Endothelial cell of umbilical vein (primary cell): ENCODE measurements around the gene CYP4F3. TPM values are rescaled to one million over a fixed set of nuclear protein-coding genes. Genes with fewer than 3 reads are reported as not detected.
A peak's percentile ranks its signal among the peaks of the same experiment; 100 is the strongest.

Experiments used
- BruUV-seq: library from RNA; stranded (reverse); fragments of 400-500 nt; replicated peaks from 2 replicates; lab custom pipeline; 2021; lab: Mats Ljungman, UMichigan
- CTCF ChIA-PET: fragments of 300-600, 350-600 bp; sonication (Branson Sonifier 250); formaldehyde crosslinking; loops from one replicate; lab custom pipeline; 2021; ENCODE audit warnings: antibody characterized with exemption, inconsistent platforms; lab: Charles Lee
- POLR2A ChIA-PET: fragments of 300-600, 350-600 bp; sonication (Branson Sonifier 250); formaldehyde crosslinking; loops from one replicate; lab custom pipeline; 2021; ENCODE audit warnings: antibody characterized with exemption, inconsistent platforms; lab: Charles Lee
- DNase-seq: peaks from one replicate; pipeline ENCODE4 v3.0.0-alpha.2; 2011; ENCODE audit warnings: low read depth, low spot score
- FAIRE-seq: peaks from 2 replicates; lab custom pipeline; 2011; peaks lifted over from hg19 to GRCh38; lab: Jason Lieb, UNC
- H2AFZ ChIP-seq: 2 replicates; pipeline ENCODE4 v1.6.0; 2012; ENCODE audit warnings: low read depth, low read length, control low read depth, inconsistent platforms
- H3K27ac ChIP-seq: 2 replicates; pipeline ENCODE4 v1.5.1; 2011; ENCODE audit warnings: low read depth, mild to moderate bottlenecking, control low read depth, low read length, moderate library complexity; ENCODE audit not compliant: insufficient read depth
- H3K27me3 ChIP-seq, 2 experiments: 2 replicates each; pipeline versions ENCODE4 v1.6.0 to v1.6.1; 2011; ENCODE audit warnings: low read length in 2 of 2, mixed read lengths in 1 of 2; ENCODE audit not compliant: control insufficient read depth in 2 of 2, insufficient read depth in 2 of 2
- H3K36me3 ChIP-seq, 2 experiments: 2 replicates in 1 of 2; 3 replicates in 1 of 2; pipeline ENCODE4 v1.5.1; 2011; ENCODE audit warnings: low read length in 2 of 2, mild to moderate bottlenecking in 1 of 2, moderate library complexity in 1 of 2; ENCODE audit not compliant: control insufficient read depth in 2 of 2, insufficient read depth in 2 of 2; ENCODE audit errors: extremely low read depth in 1 of 2
- H3K4me1 ChIP-seq: 3 replicates; pipeline ENCODE4 v1.5.1; 2011; ENCODE audit warnings: mild to moderate bottlenecking, low read length; ENCODE audit not compliant: control insufficient read depth, insufficient read depth; ENCODE audit errors: extremely low read depth
- H3K4me2 ChIP-seq: 2 replicates; pipeline ENCODE4 v1.6.1; 2011; ENCODE audit warnings: low read length, control low read depth, mixed read lengths; ENCODE audit not compliant: insufficient read depth
- H3K4me3 ChIP-seq, 3 experiments: fragments of 200-600 bp in 1 of 3; sonication (generic), shearing (Covaris generic) in 1 of 3; replicated peaks in 1 of 3; 2 replicates each; pipeline ENCODE4 v1.5.1; 2011 to 2016; ENCODE audit warnings: control low read depth in 3 of 3, low read length in 3 of 3, mild to moderate bottlenecking in 2 of 3, inconsistent platforms in 1 of 3, low read depth in 1 of 3, moderate library complexity in 1 of 3; ENCODE audit not compliant: insufficient read depth in 1 of 3
- H3K79me2 ChIP-seq: 2 replicates; pipeline ENCODE4 v1.6.0; 2012; ENCODE audit warnings: low read length, inconsistent platforms; ENCODE audit not compliant: control insufficient read depth, insufficient read depth
- H3K9ac ChIP-seq: replicated peaks from 2 replicates; pipeline ENCODE3; 2011; ENCODE audit warnings: low read length, control low read depth; ENCODE audit not compliant: insufficient read depth; ENCODE audit errors: extremely low read depth
- H3K9me1 ChIP-seq: replicated peaks from 3 replicates; pipeline ENCODE4 v1.6.0; 2011; ENCODE audit warnings: mild to moderate bottlenecking, low read length; ENCODE audit not compliant: control insufficient read depth, insufficient read depth; ENCODE audit errors: extremely low read depth
- H3K9me3 ChIP-seq: replicated peaks from 2 replicates; pipeline ENCODE4 v1.5.1; 2012; ENCODE audit warnings: low read length, inconsistent platforms; ENCODE audit not compliant: control insufficient read depth, insufficient read depth
- H4K20me1 ChIP-seq: replicated peaks from 2 replicates; pipeline ENCODE3; 2011; ENCODE audit warnings: mild to moderate bottlenecking, low read length; ENCODE audit not compliant: control insufficient read depth, insufficient read depth; ENCODE audit errors: extremely low read depth
- CTCF ChIP-seq, 2 donors: IDR thresholded peaks; 1 replicate in 1 of 2; 2 replicates in 1 of 2; pipeline ENCODE4 v1.5.1; 2011; ENCODE audit warnings: low read length in 2 of 2, mild to moderate bottlenecking in 2 of 2, moderate library complexity in 2 of 2, control low read depth in 1 of 2, inconsistent platforms in 1 of 2, low read depth in 1 of 2; ENCODE audit not compliant: insufficient read depth in 1 of 2; ENCODE audit errors: extremely low read depth in 1 of 2
- EZH2 ChIP-seq: IDR thresholded peaks from 2 replicates; pipeline ENCODE4 v1.6.1; 2012; ENCODE audit warnings: borderline replicate concordance, low read depth, mild to moderate bottlenecking, moderate library complexity, low read length, inconsistent platforms; ENCODE audit not compliant: severe bottlenecking
- FOS ChIP-seq: IDR thresholded peaks from 2 replicates; pipeline ENCODE4 v1.6.1; 2011; ENCODE audit warnings: mild to moderate bottlenecking, low read length, moderate library complexity, borderline replicate concordance; ENCODE audit not compliant: insufficient read depth
- GATA2 ChIP-seq: IDR thresholded peaks from 2 replicates; pipeline ENCODE4 v1.7.0; 2011; ENCODE audit warnings: low read depth, mild to moderate bottlenecking, moderate library complexity, mixed read lengths, low read length; ENCODE audit not compliant: insufficient read length, insufficient read depth
- JUN ChIP-seq: IDR thresholded peaks from 2 replicates; pipeline ENCODE4 v1.6.1; 2011; ENCODE audit warnings: borderline replicate concordance, low read depth; ENCODE audit not compliant: insufficient read length, insufficient read depth
- MAX ChIP-seq: IDR thresholded peaks from 2 replicates; pipeline ENCODE4 v1.6.1; 2011; ENCODE audit not compliant: insufficient read depth, insufficient read length
- MYC ChIP-seq: IDR thresholded peaks from one replicate; pipeline ENCODE4 v1.6.1; 2011; ENCODE audit warnings: mild to moderate bottlenecking, low read depth, low read length
- POLR2A ChIP-seq: IDR thresholded peaks from 2 replicates; pipeline ENCODE4 v1.6.1; 2012; ENCODE audit warnings: low read depth, mild to moderate bottlenecking, control low read depth, low read length
- POLR2AphosphoS5 ChIP-seq: IDR thresholded peaks from 2 replicates; pipeline ENCODE4 v1.6.1; 2012; ENCODE audit warnings: low read depth, mild to moderate bottlenecking, control low read depth, low read length, moderate library complexity; ENCODE audit not compliant: insufficient read depth
- dilution Hi-C: fragments of 300-500 bp; cut with MboI; formaldehyde crosslinking; loops from one replicate; pipeline ENCODE4 v1.15.0; 2019; ENCODE audit warnings: low sequenced_read_pairs; ENCODE audit not compliant: extremely low pct_ligation_motif_present
- intact Hi-C: fragments of 100-400 bp; cut with micrococcal nuclease; formaldehyde crosslinking; loops from one replicate; pipeline ENCODE4 v1.10.0; 2022
- polyA plus RNA-seq, 4 experiments: library from polyadenylated mRNA; depleted of rRNA in 3 of 4; stranded (reverse) in 3 of 4; unstranded in 1 of 4; fragments of >200 nt; gene quantifications; 2 replicates each; pipeline versions ENCODE4 v1.2.1 to v1.2.3, GENCODE V29; 2011 to 2012; ENCODE audit warnings: missing spikeins in 1 of 4
- total RNA-seq: library from RNA; stranded (reverse); gene quantifications from 2 replicates; pipeline ENCODE4 v1.2.3, GENCODE V29; 2021

CYP4F3 gene
- total and polyA plus RNA-seq, 2 donors (not counting 3 experiments of a cell fraction or from before 2014, with no cell fraction given) = not detected

GRCh38 chr19:15701757-15702533 is 61.2 kb downstream of the CYP4F3 start:
- POLR2A ChIA-PET = no interaction called here
- H4K20me1 ChIP-seq = no peaks in the 10 kb centered on the region
- H3K9me1 ChIP-seq = no peaks in the 10 kb centered on the region
- dilution Hi-C loops (no loop called here), intact Hi-C loops (no loop called here)
- H3K36me3 ChIP-seq = no peaks in the 10 kb centered on the region
- DNase-seq (no peak), FAIRE-seq (no peak)
- H3K9me3 ChIP-seq = no peaks in the 10 kb centered on the region
- no peaks in the 10 kb centered on the region for H3K4me1 ChIP-seq
- no peaks in the 10 kb centered on the region for H3K27me3 ChIP-seq
- H2AFZ ChIP-seq = no peak overlapping the region
- H3K79me2 ChIP-seq = no peaks in the 10 kb centered on the region
- BruUV-seq = no TSS peak
- no peak overlapping the region for H3K4me3 ChIP-seq
- TF ChIP-seq MYC = no peak
- no peak for TF ChIP-seq EZH2
- CTCF ChIA-PET = no interaction called here
- H3K9ac ChIP-seq = no peak overlapping the region
- H3K4me2 ChIP-seq = no peak overlapping the region
- no peak overlapping the region for H3K27ac ChIP-seq

DNA sequence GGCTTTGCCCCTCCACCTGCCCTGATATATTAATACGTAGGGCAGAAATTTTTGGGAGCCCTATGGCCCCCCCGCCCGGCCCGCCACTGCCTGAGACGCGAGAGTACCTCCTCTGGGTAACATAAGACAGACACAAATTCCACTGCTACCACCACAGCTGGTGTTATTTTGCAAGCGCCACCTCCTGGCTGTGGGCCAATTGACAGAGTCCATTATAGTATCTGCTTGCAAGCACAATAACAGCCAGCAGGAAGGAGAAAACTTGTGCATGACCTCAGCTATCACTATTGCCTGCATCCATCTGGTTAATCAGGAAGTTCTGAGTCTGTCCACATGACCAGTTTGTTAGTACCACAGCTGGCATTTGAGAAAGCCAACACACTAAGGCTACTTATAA is 61.8 kb downstream of the CYP4F3 start:
- H3K27me3 ChIP-seq = no peaks in the 10 kb centered on the region
- H3K36me3 ChIP-seq = no peaks in the 10 kb centered on the region
- no peaks in the 10 kb centered on the region for H3K79me2 ChIP-seq
- no peak overlapping the region for H2AFZ ChIP-seq
- H3K9me3 ChIP-seq = no peaks in the 10 kb centered on the region
- FAIRE-seq (no peak), DNase-seq (peak; percentile 40)
- H3K4me2 ChIP-seq = no peak overlapping the region
- no peak for TF ChIP-seq JUN
- TF ChIP-seq GATA2 = no peak
- no peak for TF ChIP-seq FOS
- no peak for TF ChIP-seq POLR2A
- no peak for TF ChIP-seq CTCF (IDR thresholded peaks at IDR 0.05; ENCODE audit: extremely low read depth in 1 of 2, insufficient read depth in 1 of 2, low read depth in 1 of 2, low read length in 2 of 2)
- TF ChIP-seq EZH2 = no peak
- no peak for TF ChIP-seq POLR2AphosphoS5
- TF ChIP-seq MAX = no peak
- TF ChIP-seq MYC = no peak
- no peak overlapping the region for H3K27ac ChIP-seq
- no peak overlapping the region for H3K9ac ChIP-seq
- BruUV-seq = no TSS peak
- H3K9me1 ChIP-seq = no peaks in the 10 kb centered on the region
- intact Hi-C loops (no loop called here), dilution Hi-C loops (no loop called here)
- H4K20me1 ChIP-seq = no peaks in the 10 kb centered on the region
- no peak overlapping the region for H3K4me3 ChIP-seq
- POLR2A ChIA-PET = no interaction called here
- CTCF ChIA-PET = no interaction called here
- H3K4me1 ChIP-seq = no peaks in the 10 kb centered on the region
